ENCODE results near the gene TNIP3. TPM values are rescaled to one million over a fixed set of nuclear protein-coding genes. Genes with fewer than 3 reads are reported as not detected.

Gene TNIP3
- total and polyA plus RNA-seq, 9 donors, result 0.05 to 0.60 (median 0.15) TPM; not detected in 4

- no peak for DNase-seq
- Histone ChIP-seq H3K4me3 (no peak overlapping the region), H3K4me1 (ENCODE audit: insufficient read depth) (no peaks in the 10 kb centered on the region), H3K27ac (no peak overlapping the region), H3K36me3 (no peaks in the 10 kb centered on the region), H3K9me3 (no peaks in the 10 kb centered on the region), H3K27me3 (no peaks in the 10 kb centered on the region)
- intact Hi-C loops (cut with DNase I), result no loop called here
- no peak for TF ChIP-seq POLR2A (IDR thresholded peaks at IDR 0.05)
- TF ChIP-seq, protein P1, sequence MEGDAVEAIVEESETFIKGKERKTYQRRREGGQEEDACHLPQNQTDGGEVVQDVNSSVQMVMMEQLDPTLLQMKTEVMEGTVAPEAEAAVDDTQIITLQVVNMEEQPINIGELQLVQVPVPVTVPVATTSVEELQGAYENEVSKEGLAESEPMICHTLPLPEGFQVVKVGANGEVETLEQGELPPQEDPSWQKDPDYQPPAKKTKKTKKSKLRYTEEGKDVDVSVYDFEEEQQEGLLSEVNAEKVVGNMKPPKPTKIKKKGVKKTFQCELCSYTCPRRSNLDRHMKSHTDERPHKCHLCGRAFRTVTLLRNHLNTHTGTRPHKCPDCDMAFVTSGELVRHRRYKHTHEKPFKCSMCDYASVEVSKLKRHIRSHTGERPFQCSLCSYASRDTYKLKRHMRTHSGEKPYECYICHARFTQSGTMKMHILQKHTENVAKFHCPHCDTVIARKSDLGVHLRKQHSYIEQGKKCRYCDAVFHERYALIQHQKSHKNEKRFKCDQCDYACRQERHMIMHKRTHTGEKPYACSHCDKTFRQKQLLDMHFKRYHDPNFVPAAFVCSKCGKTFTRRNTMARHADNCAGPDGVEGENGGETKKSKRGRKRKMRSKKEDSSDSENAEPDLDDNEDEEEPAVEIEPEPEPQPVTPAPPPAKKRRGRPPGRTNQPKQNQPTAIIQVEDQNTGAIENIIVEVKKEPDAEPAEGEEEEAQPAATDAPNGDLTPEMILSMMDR (IDR thresholded peaks at IDR 0.05), result no peak
- TF ChIP-seq EP300 (IDR thresholded peaks at IDR 0.05), result no peak
- WGBS, 3 donors, result 11 to 23% (median 22%) methylated on average over 1 of the region's 1 CpG
Measured at GRCh38 chr4:121146530-121146929, 17.6 kb downstream of the TNIP3 start.

DNA sequence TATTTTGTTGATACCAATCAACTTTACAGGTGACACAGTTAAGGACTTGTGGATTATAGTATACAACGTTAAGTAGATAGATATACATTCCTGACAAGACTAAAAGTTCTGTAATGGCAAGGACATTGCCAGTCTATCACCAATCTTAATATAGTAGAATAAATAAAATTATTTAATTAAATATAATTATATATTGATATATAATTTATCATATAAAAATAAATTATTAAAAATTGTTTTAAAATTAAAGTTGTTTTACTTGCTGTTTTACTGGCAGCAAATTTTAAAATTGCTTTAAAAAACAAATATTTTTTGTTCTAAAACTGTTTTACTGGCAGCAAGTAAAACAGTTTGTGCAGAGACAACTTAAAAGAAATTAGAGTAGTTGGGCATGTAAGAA lies 18.7 kb downstream of the TNIP3 start:
- no peak for TF ChIP-seq POLR2A (IDR thresholded peaks at IDR 0.05)
- TF ChIP-seq, protein P1 (IDR thresholded peaks at IDR 0.05), result no peak
- no peak overlapping the region for H3K27ac ChIP-seq
- DNase-seq, result no peak
- 79 to 88% (median 79%) methylated on average over 1 of the region's 1 CpG for WGBS, 3 donors
- no peaks in the 10 kb centered on the region for H3K4me1 ChIP-seq (ENCODE audit: insufficient read depth)
- H3K4me3 ChIP-seq, result no peak overlapping the region
- intact Hi-C loops (cut with DNase I), result no loop called here
- H3K9me3 ChIP-seq, result no peaks in the 10 kb centered on the region
- no peaks in the 10 kb centered on the region for H3K27me3 ChIP-seq
- H3K36me3 ChIP-seq, result no peaks in the 10 kb centered on the region

GRCh38 chr4:121144021-121144420 lies 20.1 kb downstream of the TNIP3 start:
- Histone ChIP-seq H3K4me1 (ENCODE audit: insufficient read depth) (no peaks in the 10 kb centered on the region), H3K27ac (no peak overlapping the region), H3K36me3 (no peaks in the 10 kb centered on the region), H3K4me3 (no peak overlapping the region), H3K9me3 (no peaks in the 10 kb centered on the region), H3K27me3 (no peaks in the 10 kb centered on the region)
- intact Hi-C loops (cut with DNase I), result no loop called here
- no peak for DNase-seq
- WGBS, 3 donors, result 88 to 93% (median 89%) methylated on average over 2 of the region's 2 CpGs
- TF ChIP-seq POLR2A (IDR thresholded peaks at IDR 0.05), result no peak
- TF ChIP-seq, protein P1 (IDR thresholded peaks at IDR 0.05), result no peak
- no peak for TF ChIP-seq EP300 (IDR thresholded peaks at IDR 0.05)

- Histone ChIP-seq H3K36me3 (no peaks in the 10 kb centered on the region), H3K27ac (no peak overlapping the region), H3K9me3 (no peaks in the 10 kb centered on the region), H3K4me3 (no peak overlapping the region), H3K4me1 (ENCODE audit: insufficient read depth) (no peaks in the 10 kb centered on the region), H3K27me3 (no peaks in the 10 kb centered on the region)
- DNase-seq, result no peak
- intact Hi-C loops (cut with DNase I), result no loop called here
- TF ChIP-seq POLR2A (IDR thresholded peaks at IDR 0.05) (no peak), EP300 (IDR thresholded peaks at IDR 0.05) (no peak)
- TF ChIP-seq, protein P1 (IDR thresholded peaks at IDR 0.05), result no peak
Measured at GRCh38 chr4:121143131-121143530, 21.0 kb downstream of the TNIP3 start.

Data from ovary (tissue), 9 donors.